OCI-LY3 (cell line): Measurements from ENCODE around the gene COL4A2.

Source experiments
- H2AFZ ChIP-seq: fragments of 200-600, 300-600 bp; shearing (Covaris generic); 2 replicates; pipeline ENCODE4 v1.6.0; 2014; ENCODE audit warnings: antibody characterized with exemption, low read depth, low read length
- H3K27ac ChIP-seq: fragments of 200-600, 300-600 bp; sonication (generic); 2 replicates; pipeline ENCODE4 v1.5.1; 2014; ENCODE audit warnings: mild to moderate bottlenecking, low read length, moderate library complexity, mixed read lengths
- H3K27me3 ChIP-seq: fragments of 200-600, 300-600 bp; sonication (generic); 2 replicates; pipeline ENCODE4 v1.6.1; 2014; ENCODE audit warnings: low read depth, low read length, mixed read lengths
- H3K36me3 ChIP-seq: fragments of 200-600, 300-600 bp; sonication (generic); replicated peaks from 2 replicates; pipeline ENCODE3; 2014; ENCODE audit warnings: low read depth, low read length, mixed read lengths
- H3K4me1 ChIP-seq: fragments of 300-600, 200-600 bp; sonication (generic); 2 replicates; pipeline ENCODE4 v1.6.1; 2014; ENCODE audit warnings: low read length, mixed read lengths
- H3K4me2 ChIP-seq: fragments of 200-600, 300-600 bp; sonication (generic); 2 replicates; pipeline ENCODE4 v1.6.1; 2014; ENCODE audit warnings: low read length, mixed read lengths
- H3K4me3 ChIP-seq: fragments of 300-600, 200-600 bp; sonication (generic); 2 replicates; pipeline ENCODE4 v1.5.1; 2014; ENCODE audit warnings: antibody characterized with exemption, mild to moderate bottlenecking, low read length, moderate library complexity
- H3K79me2 ChIP-seq: fragments of 300-600, 200-600 bp; shearing (Covaris generic); 2 replicates; pipeline ENCODE4 v1.6.1; 2014; ENCODE audit warnings: mild to moderate bottlenecking, low read length, mixed read lengths
- H3K9ac ChIP-seq: fragments of 300-600, 200-600 bp; shearing (Covaris generic); 2 replicates; pipeline ENCODE4 v1.6.0; 2014; ENCODE audit warnings: mild to moderate bottlenecking, low read length, moderate library complexity
- H3K9me3 ChIP-seq: fragments of 200-600, 300-600 bp; shearing (Covaris generic); 2 replicates; pipeline ENCODE4 v1.6.1; 2014; ENCODE audit warnings: low read length, mixed read lengths; ENCODE audit not compliant: insufficient read depth
- H4K20me1 ChIP-seq: fragments of 200-600, 300-600 bp; sonication (generic); 2 replicates; pipeline ENCODE4 v1.6.1; 2016; ENCODE audit warnings: low read length, mixed read lengths; ENCODE audit not compliant: insufficient read depth
- EZH2phosphoT487 ChIP-seq: fragments of 200-600 bp; shearing (Covaris generic); IDR thresholded peaks from 2 replicates; pipeline ENCODE4 v1.6.1; 2018; ENCODE audit warnings: antibody characterized with exemption, mixed run types, low read depth
- TF ChIP-seq, protein P1 (sequence below): fragments of 200-600, 300-600 bp; sonication (generic); IDR thresholded peaks from 2 replicates; pipeline ENCODE4 v1.5.1; 2014; ENCODE audit warnings: antibody characterized with exemption, low read length, low read depth

The COL4A2 gene

DNA sequence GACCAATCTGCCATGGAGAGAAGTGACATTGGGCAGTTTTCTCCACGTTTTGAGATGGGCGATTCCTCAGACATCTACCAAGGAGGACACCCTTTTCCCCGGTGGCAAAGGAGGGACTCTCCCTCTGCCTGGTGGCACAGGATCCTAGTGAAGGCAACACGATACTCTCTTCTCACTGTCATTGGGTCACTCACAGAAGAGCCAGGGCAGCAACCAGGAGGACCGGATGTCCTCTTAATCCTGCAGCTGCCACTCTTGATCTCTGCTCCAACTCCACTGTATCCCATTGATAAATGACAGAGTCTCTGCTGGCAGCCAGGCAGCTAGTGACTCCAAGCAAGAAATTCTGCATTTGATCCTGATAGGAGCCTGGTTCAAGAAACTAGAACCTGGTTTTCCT is 42.2 kb downstream of the COL4A2 start:
- no peaks in the 10 kb centered on the region for H4K20me1 ChIP-seq
- TF ChIP-seq, protein P1, sequence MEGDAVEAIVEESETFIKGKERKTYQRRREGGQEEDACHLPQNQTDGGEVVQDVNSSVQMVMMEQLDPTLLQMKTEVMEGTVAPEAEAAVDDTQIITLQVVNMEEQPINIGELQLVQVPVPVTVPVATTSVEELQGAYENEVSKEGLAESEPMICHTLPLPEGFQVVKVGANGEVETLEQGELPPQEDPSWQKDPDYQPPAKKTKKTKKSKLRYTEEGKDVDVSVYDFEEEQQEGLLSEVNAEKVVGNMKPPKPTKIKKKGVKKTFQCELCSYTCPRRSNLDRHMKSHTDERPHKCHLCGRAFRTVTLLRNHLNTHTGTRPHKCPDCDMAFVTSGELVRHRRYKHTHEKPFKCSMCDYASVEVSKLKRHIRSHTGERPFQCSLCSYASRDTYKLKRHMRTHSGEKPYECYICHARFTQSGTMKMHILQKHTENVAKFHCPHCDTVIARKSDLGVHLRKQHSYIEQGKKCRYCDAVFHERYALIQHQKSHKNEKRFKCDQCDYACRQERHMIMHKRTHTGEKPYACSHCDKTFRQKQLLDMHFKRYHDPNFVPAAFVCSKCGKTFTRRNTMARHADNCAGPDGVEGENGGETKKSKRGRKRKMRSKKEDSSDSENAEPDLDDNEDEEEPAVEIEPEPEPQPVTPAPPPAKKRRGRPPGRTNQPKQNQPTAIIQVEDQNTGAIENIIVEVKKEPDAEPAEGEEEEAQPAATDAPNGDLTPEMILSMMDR: no peak
- TF ChIP-seq EZH2phosphoT487: no peak
- H3K4me1 ChIP-seq: no peaks in the 10 kb centered on the region
- peaks cover 28% of the 10 kb centered on the region for H3K27me3 ChIP-seq
- H3K4me3 ChIP-seq: no peak overlapping the region
- no peak overlapping the region for H2AFZ ChIP-seq
- no peaks in the 10 kb centered on the region for H3K79me2 ChIP-seq
- H3K4me2 ChIP-seq: no peak overlapping the region
- no peaks in the 10 kb centered on the region for H3K9me3 ChIP-seq
- no peaks in the 10 kb centered on the region for H3K36me3 ChIP-seq
- H3K27ac ChIP-seq: no peak overlapping the region
- no peak overlapping the region for H3K9ac ChIP-seq

DNA sequence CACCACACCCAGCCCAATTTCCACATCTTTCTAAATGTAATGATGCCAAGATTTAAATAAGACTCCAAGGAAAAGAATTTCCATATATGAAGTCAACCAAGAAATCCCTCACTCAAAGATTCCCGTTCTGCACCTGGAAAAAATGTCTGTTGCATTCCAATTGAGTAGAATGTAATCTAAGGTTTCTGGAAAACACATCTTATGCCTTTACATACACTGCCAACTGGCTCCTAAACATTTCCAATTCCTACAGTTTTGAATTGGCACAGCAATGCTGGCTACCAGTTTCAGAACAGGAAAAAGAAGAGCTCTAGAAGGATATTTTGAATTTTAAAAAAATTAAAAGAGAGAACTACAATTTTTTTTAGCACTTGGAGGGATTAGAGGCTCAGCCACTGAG is 43.0 kb downstream of the COL4A2 start:
- H4K20me1 ChIP-seq: no peaks in the 10 kb centered on the region
- H3K4me2 ChIP-seq: no peak overlapping the region
- peaks cover 25% of the 10 kb centered on the region for H3K27me3 ChIP-seq
- H2AFZ ChIP-seq: no peak overlapping the region
- H3K4me1 ChIP-seq: no peaks in the 10 kb centered on the region
- H3K9me3 ChIP-seq: no peaks in the 10 kb centered on the region
- no peak overlapping the region for H3K4me3 ChIP-seq
- no peaks in the 10 kb centered on the region for H3K79me2 ChIP-seq
- no peak overlapping the region for H3K27ac ChIP-seq
- H3K36me3 ChIP-seq: no peaks in the 10 kb centered on the region
- no peak for TF ChIP-seq EZH2phosphoT487
- TF ChIP-seq, protein P1: no peak
- H3K9ac ChIP-seq: no peak overlapping the region

DNA sequence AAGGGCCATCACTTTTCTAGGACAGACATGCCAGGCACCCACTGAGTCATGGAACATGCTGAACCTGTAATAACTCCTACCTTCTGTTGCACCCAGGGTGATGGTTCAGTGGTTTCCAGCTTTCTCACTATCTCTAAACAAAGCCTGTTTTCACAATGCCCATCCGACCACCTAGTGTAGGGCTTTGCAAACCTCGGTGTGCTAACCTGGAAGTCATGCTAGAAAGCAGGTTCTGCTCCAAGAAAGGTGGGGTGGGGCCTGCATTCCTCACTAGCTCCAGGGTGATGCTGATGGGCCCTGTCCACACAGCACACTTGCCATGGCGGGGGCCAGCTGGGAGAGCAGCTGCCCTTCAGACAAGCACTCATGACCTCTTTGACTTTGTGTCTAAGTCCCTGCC is 43.4 kb downstream of the COL4A2 start:
- no peaks in the 10 kb centered on the region for H3K36me3 ChIP-seq
- H3K79me2 ChIP-seq: no peaks in the 10 kb centered on the region
- H3K4me1 ChIP-seq: no peaks in the 10 kb centered on the region
- TF ChIP-seq, protein P1: no peak
- TF ChIP-seq EZH2phosphoT487: no peak
- peaks cover 25% of the 10 kb centered on the region for H3K27me3 ChIP-seq
- no peaks in the 10 kb centered on the region for H4K20me1 ChIP-seq
- H2AFZ ChIP-seq: no peak overlapping the region
- no peaks in the 10 kb centered on the region for H3K9me3 ChIP-seq
- no peak overlapping the region for H3K4me2 ChIP-seq
- H3K9ac ChIP-seq: no peak overlapping the region
- no peak overlapping the region for H3K27ac ChIP-seq
- no peak overlapping the region for H3K4me3 ChIP-seq

DNA sequence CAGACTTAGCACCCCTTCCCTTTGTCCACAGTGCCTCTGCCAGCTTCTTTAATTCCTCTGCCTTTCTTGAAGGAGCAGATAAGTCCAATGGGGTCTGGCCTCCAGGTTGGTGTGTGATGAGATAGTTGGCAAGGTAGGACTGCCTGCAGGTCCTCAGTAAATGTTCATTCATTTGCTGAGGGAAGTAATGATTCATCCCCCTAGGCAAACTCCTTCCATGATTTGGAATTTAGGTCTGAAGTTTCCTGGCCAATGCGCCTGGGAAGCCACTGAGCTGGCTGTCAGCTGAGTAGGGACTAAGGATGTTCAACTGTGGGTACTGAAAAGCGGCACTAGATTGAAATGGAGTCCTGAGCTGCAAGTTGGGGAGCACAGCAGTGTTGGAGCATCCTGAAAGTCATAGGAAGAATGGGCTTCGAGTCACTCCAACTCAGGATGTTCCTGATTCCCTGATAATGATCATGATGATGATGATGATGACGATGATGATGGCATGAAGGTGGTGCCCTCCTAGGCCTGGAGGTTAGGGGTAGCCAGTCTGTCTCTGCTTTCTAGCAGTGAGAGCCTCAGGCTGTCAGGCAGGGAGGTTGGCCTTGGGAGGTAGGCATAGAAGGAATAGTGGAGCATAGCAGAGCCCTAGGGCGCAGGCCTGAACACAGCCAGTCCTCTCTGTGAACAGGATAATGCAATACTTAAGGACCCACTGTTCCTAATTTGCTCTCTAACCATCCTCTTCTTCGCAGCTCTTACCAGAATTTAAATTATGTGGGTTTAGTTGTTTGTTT is 44.7 kb downstream of the COL4A2 start:
- Histone ChIP-seq H4K20me1 (no peaks in the 10 kb centered on the region), H3K79me2 (no peaks in the 10 kb centered on the region), H3K27ac (no peak overlapping the region), H2AFZ (no peak overlapping the region), H3K4me3 (no peak overlapping the region), H3K9me3 (no peaks in the 10 kb centered on the region), H3K4me1 (no peaks in the 10 kb centered on the region), H3K9ac (no peak overlapping the region), H3K27me3 (peaks cover 22% of the 10 kb centered on the region), H3K4me2 (no peak overlapping the region), H3K36me3 (no peaks in the 10 kb centered on the region)
- TF ChIP-seq, protein P1: no peak
- TF ChIP-seq EZH2phosphoT487: no peak
